ENCODE measurements around the gene RIN3.

DNA sequence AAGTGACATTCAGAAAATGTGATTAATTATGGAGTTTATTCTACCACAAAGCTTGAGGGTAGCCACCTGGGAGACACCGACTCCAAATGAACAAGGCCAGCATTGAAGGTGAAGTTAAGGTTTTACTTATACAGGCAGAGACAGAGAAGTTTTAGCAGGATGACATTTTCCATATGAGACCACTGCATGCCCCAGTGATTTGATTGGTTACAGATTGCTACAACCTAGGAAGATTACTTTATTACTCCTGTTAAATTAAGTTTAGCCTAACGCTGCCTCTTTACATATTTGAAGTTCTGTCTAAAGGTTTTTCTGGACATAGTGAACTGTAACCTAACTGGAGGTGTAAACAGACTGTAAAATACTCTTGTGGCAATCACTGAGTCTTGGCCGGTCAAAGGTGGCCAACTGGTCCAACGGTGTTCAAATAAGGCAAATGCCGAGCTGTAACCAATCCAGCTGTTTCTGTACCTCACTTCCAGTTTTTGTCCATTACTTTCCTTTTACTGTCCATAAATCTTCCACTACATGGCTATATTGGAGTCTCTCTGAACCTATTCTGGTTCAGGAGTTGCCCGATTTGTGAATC, 57.2 kb downstream of the RIN3 start:
- TF ChIP-seq, protein P1, sequence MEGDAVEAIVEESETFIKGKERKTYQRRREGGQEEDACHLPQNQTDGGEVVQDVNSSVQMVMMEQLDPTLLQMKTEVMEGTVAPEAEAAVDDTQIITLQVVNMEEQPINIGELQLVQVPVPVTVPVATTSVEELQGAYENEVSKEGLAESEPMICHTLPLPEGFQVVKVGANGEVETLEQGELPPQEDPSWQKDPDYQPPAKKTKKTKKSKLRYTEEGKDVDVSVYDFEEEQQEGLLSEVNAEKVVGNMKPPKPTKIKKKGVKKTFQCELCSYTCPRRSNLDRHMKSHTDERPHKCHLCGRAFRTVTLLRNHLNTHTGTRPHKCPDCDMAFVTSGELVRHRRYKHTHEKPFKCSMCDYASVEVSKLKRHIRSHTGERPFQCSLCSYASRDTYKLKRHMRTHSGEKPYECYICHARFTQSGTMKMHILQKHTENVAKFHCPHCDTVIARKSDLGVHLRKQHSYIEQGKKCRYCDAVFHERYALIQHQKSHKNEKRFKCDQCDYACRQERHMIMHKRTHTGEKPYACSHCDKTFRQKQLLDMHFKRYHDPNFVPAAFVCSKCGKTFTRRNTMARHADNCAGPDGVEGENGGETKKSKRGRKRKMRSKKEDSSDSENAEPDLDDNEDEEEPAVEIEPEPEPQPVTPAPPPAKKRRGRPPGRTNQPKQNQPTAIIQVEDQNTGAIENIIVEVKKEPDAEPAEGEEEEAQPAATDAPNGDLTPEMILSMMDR (IDR thresholded peaks at IDR 0.05 in 8 of 11, conservative IDR thresholded peaks at IDR 0.05 in 3 of 11) = no peak
- TF ChIP-seq POLR2A (IDR thresholded peaks at IDR 0.05) (no peak), POLR2AphosphoS5 (IDR thresholded peaks at IDR 0.05) (no peak)

Measured in spleen (tissue), 7 donors.